NK-92 (cell line): ENCODE data around the gene RBM45.
"Not testable (repeated sequence)": the region's sequence is repeated elsewhere in the genome, so short reads cannot be mapped to it uniquely, and the experiment has no call there.

Experiments
- DNase-seq: peaks from one replicate; lab custom pipeline; 2025; ENCODE audit not compliant: unreplicated experiment; lab: John Stamatoyannopoulos, UW

Gene RBM45

GRCh38 chr2:178112202-178113152, at the start of gene RBM45:
RBM45 (plus strand) TSS chr2:178112437; CDS start chr2:178112547, 110 bp downstream.
- DNase-seq: no peak

- DNase-seq: no peak
Observed at GRCh38 chr2:178066324-178066723, 45.9 kb upstream of the RBM45 start.

DNA sequence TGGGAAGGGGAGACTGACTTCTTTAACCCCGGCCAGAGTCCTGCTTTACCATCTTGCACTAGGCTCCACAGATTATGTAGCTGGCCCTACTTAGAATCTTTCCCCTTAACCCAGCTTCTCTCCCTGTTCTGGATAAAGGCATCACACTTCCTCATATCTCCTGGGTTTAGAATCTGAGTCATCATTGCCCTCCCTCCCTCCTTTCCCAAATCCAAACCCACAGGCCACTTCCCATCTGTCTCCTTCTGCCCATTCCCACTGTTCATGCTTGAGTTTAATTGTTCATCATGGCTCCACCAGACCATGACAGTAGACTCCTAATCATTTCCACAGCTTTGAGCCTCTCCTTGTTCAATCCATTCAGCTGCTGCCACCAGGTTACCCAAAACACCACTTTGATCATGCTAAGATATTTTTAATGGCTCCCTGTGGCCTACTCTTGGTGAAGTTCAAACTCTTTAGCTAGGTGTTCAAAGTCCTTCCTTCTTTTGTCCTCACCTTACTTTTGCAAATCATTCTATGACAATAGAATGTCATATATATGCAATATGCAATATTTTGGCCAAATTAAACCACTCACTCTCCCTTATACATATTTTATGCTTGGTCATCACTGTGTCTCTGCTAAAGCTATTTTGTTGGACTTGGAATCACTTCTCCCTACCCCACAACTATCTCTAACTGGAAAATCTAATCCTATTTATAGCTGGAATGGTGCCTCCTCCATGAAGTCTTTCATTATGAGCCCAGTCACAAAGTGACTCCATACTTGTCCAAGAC, 45.2 kb upstream of the RBM45 start:
- DNase-seq: no peak

DNA sequence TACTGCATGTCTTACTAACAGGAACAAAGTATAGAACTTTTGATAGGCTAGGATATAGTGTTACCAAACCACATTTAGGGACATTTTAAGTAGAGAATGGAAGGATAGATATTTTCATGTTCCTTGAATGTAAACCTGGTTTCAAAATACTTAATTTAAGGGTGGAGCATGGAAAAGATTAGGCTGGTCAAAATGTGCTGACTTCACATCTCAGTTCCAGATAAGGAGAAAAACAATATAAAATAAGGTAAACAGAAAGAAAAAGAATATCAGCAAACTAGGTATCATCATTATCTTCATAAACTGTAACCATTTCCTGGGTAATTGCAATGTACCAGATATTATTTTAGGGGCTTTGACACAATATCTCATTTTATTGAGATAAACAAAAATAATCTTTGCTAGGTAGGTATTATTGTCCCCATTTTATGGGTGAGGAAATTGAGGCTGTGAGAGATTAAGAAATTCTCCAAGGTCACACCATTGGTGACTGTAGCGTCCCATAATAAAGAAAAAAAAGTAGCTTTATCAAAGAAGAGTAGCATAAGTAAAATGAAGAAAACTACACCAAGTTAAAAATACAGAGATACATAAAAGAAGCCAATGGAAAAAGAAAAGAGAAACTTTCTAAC, 43.3 kb upstream of the RBM45 start:
- DNase-seq: no peak

GRCh38 chr2:178069551-178069950, 42.7 kb upstream of the RBM45 start:
- no peak for DNase-seq

DNA sequence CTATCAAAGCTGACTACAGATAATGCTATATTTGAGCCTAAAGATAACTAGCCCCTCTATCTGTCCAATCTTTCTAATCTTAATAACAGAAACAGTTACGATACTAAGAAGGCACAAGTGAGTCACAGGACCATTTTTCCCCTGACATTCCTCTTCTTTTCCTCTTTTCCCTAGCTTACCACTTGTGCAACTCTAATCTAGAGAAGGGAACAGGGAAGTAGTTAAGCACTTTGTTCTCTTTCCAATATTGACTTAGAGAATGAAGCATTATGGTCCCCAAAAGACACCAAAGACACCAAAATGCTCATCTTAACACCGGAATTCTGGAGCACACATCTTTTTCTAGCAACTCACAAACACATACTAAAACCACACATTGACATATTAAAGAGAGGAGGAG, 41.4 kb upstream of the RBM45 start:
- no peak for DNase-seq

- no peak for DNase-seq
Observed at GRCh38 chr2:178072000-178072382, 40.2 kb upstream of the RBM45 start.

GRCh38 chr2:178072383-178073301, 39.6 kb upstream of the RBM45 start, which contains the start of gene PDE11A:
PDE11A (minus strand) TSS chr2:178072777; CDS start chr2:178072437, 340 bp downstream.
- DNase-seq: no peak

DNA sequence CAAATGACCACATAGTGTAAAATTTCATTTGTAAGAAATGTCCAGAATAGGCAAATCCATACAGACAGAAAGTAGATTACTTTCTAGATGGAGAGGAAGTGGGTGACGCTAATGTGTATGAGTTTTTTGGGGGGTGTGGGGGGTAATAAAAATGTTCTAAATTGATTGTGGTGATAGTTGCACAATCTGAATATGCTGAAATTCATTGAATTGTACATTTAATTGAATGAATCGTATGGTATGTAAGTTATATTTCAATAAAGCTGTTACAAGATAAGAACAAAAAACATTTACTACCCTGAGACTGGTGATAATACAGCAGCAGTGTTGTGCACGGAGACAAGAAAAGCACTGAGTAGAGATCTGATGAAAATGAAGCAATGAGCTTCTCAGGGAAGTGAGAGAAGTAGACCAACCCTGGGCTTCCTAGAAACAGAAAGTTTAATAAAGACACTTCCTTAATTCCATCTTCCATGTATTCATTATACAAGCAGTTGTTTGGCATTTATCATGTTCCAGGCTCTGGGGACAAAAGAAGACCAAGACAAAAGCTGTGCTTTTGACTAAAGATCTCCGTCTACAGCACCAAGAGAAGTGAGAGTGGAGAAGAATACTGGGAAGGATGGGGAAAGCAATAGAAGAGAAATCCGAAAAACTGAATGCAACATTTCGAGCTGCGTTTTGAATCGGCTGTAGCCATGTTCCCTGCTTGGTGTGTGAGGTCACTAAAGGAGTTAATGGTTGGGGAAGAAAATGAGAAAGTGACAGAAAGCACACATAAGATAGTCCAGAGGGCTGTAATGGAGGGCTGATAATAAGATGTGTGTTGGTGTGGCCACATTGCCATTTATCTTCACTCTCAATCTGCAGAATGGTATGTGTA, 37.9 kb upstream of the RBM45 start:
- no peak for DNase-seq

DNA sequence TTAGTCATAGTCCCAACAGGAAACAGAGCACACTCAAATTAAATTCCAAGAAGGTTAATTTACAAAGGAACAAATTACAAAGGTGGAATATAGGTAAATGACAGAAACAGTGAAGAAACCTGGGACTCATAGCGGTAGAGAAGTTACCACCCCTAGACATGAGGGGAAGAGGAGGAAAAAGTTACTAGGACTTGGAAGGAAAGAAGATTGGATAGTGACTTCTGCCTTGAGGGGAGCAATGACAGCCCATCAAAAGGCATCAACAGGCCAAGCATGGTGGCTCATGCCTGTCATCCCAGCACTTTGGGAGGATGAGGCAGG, 37.3 kb upstream of the RBM45 start:
- no peak for DNase-seq

DNA sequence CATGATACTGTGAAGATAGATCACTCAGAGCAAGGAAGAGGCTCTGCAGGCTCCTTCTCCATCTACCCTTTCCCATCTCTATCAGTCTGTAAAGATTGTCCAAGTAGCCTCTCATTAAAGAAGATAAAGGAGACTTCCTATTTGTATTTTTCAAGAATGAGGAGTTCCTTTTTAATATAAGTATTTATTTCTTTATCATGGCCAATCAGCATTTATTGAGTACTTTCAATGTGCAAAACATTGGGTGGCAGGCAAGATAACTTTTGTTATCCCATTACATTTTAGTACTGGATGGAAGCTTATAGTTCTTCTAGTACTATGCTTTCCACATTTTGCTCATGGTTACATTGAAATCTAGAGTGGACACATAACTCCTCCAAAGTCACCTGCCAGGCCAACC, 36.1 kb upstream of the RBM45 start:
- no peak for DNase-seq

GRCh38 chr2:178079279-178079678, 33.0 kb upstream of the RBM45 start:
- DNase-seq: not testable (repeated sequence)

DNA sequence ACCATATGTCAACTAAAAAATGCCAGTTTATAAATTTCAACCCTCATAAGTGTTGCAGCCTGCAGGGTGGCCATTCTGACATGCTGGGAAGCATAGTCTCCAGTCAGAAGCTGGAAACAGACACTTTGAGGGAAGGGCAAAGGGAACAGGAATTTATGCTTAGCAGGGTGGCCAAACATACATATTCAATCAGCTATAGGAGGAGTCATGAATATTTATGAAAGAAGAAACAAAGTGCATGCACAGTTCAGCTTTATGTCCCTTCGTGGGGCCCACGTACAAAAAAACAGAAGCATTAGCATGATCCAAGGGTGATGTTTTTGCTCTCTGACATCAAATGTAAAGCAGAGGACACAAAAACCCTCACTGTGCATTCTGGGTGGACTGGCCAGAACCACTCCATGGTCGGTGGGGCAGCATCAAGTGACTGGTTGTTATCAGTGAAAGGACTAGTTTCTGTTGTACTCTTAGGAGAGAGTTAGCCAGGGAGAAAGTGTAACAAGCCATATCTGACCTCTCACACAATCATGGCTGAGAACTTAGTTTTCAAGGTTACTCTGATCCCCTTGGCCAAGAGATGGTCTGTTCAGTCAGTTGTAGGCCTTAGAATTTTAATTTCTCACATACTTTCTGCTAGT, 29.7 kb upstream of the RBM45 start:
- DNase-seq: no peak

DNA sequence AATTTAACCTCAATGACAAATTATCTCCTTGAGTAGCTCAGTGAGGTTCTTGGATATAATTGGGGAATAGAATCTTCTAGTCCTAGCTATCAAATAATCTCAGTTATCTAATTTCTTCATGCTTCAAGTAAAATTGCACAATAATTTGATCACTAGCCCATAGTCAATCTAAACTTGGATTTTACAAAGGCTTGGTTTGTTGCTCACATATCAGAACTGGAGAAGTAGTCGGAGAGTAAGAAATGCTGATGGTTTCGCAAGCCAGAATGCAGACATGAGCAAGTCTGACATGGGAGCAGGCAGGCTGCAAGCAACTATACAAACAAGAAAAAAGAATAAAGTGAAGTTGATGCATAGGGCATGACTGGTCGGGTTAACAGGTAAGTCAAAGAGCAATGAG, 28.0 kb upstream of the RBM45 start:
- no peak for DNase-seq

DNA sequence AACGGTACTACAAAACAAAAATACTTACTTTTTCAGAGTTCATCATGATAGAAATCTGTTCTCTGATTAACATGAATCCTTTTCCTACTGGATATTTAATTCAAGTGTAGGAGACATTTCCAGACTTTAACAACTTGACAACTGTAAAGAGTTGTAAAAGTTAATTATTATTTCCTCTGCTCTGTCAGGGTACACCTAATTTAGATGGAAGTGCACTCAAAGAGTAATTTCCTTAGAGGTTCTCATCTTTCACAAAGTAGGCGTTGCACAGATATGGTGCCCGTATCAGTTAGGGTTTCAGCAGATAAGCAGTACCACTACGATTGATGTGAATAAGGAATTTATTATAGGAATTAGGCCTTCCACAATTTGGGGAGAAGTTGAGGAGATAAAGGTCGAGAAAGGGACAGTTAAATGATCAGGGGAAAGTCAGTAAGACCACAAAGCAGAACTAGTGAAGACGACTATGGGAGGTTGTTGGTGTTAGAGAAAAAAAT, 23.4 kb upstream of the RBM45 start:
- no peak for DNase-seq

DNA sequence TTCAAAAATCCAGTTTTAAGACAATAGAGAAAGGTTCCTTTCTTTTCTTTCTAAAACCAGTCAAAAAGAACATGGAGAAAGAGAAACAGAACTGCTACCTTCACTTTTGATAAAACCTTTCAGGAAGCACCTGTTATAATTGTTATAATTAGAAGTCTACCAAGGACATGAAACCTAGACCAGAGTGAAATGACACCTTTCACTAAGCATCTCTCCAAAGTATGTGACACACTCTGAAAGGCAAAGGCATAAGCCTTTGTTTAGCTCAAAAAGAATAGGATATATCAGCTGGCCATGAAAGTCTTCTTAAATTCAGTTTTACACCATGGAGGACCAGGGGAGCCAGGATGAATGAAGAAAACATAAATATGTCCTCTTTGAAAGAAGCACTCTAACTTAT, 18.8 kb upstream of the RBM45 start:
- DNase-seq: no peak

- DNase-seq: no peak
Observed at GRCh38 chr2:178101321-178102079, 10.7 kb upstream of the RBM45 start.

DNA sequence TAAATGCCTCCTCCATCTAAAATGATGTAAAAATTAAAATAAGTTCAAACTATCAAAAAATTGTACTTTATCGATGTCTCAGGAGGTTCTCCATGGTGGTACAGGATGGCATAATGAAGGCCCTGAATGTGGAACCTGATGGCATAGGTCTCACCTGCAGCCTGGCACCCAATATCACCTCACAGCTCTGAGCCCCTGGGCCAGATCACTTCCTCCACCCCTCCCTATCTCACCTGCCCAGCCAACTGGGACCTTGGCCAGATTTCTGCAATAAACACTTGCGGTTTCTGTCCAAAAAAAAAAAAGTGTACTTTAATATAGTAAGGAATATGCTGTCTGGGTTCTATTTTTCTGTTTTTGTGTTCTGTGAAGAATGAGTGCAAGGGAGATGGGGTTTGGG, 6.7 kb upstream of the RBM45 start:
- no peak for DNase-seq
